IMR-90 (cell line): ENCODE measurements around the gene CPLX3. TPM values are rescaled to one million over a fixed set of nuclear protein-coding genes. Genes with fewer than 3 reads are reported as not detected.

Experiments used
- ATAC-seq: fragments of 200-7000 bp; cut with Tn5 transposase; 2 replicates; pipeline ENCODE4 v1.9.1; 2020; ENCODE audit warnings: low read depth, mild to moderate bottlenecking, moderate library complexity
- BruUV-seq: library from RNA; stranded (reverse); fragments of 400-500 nt; replicated peaks from 2 replicates; lab custom pipeline; 2021; lab: Mats Ljungman, UMichigan
- CTCF ChIA-PET: fragments of 300-600 bp; formaldehyde crosslinking; extraction: SDS; loops from one replicate; lab custom pipeline; 2021; ENCODE audit warnings: antibody characterized with exemption; lab: Yijun Ruan, JAX
- POLR2A ChIA-PET: fragments of 300-600 bp; sonication (Branson Sonifier 250); formaldehyde crosslinking; loops from one replicate; lab custom pipeline; 2022; ENCODE audit warnings: antibody characterized with exemption; ENCODE audit not compliant: unreplicated experiment; lab: Charles Lee
- DNase-seq: peaks from one replicate; pipeline ENCODE4 v3.0.0; 2013
- H2AFZ ChIP-seq: replicated peaks from 2 replicates; pipeline ENCODE3; 2013; ENCODE audit warnings: low read length, mild to moderate bottlenecking; ENCODE audit not compliant: poor library complexity
- H2AK5ac ChIP-seq: 2 replicates; pipeline ENCODE4 v1.6.1; 2013; ENCODE audit warnings: low read depth, low read length, inconsistent platforms
- H2AK9ac ChIP-seq: replicated peaks from 2 replicates; pipeline ENCODE3; 2013; ENCODE audit warnings: mild to moderate bottlenecking, low read depth, low read length, moderate library complexity; ENCODE audit not compliant: poor library complexity
- H2BK120ac ChIP-seq: 2 replicates; pipeline ENCODE4 v1.6.1; 2013; ENCODE audit warnings: low read depth, low read length, inconsistent platforms
- H2BK15ac ChIP-seq: 3 replicates; pipeline ENCODE4 v1.6.1; 2013; ENCODE audit warnings: low read depth, low read length, inconsistent platforms
- H2BK20ac ChIP-seq: 2 replicates; pipeline ENCODE4 v1.6.1; 2013; ENCODE audit warnings: low read depth, mild to moderate bottlenecking, inconsistent platforms, low read length, moderate library complexity
- H2BK5ac ChIP-seq: 2 replicates; pipeline ENCODE4 v1.6.1; 2013; ENCODE audit warnings: mild to moderate bottlenecking, low read depth, low read length, inconsistent platforms; ENCODE audit not compliant: poor library complexity, severe bottlenecking
- H3K14ac ChIP-seq: replicated peaks from 2 replicates; pipeline ENCODE4 v1.6.1; 2013; ENCODE audit warnings: low read depth, low read length, inconsistent platforms
- H3K18ac ChIP-seq: 2 replicates; pipeline ENCODE4 v1.6.1; 2013; ENCODE audit warnings: low read depth, low read length, control low read depth
- H3K23ac ChIP-seq: 2 replicates; pipeline ENCODE4 v1.6.1; 2013; ENCODE audit warnings: low read depth, low read length, inconsistent platforms
- H3K27ac ChIP-seq: 2 replicates; pipeline ENCODE4 v1.5.1; 2013; ENCODE audit warnings: mild to moderate bottlenecking, control low read depth, low read length; ENCODE audit not compliant: insufficient read depth
- H3K27me3 ChIP-seq: 2 replicates; pipeline ENCODE4 v1.6.1; 2013; ENCODE audit warnings: low read length; ENCODE audit not compliant: control insufficient read depth, insufficient read depth
- H3K36me3 ChIP-seq: 2 replicates; pipeline ENCODE4 v1.6.1; 2013; ENCODE audit warnings: low read length, mixed read lengths; ENCODE audit not compliant: control insufficient read depth, insufficient read depth
- H3K4ac ChIP-seq: 2 replicates; pipeline ENCODE4 v1.6.1; 2013; ENCODE audit warnings: low read depth, low read length, inconsistent platforms
- H3K4me1 ChIP-seq: 2 replicates; pipeline ENCODE4 v1.6.1; 2013; ENCODE audit warnings: low read length, mixed read lengths; ENCODE audit not compliant: control insufficient read depth, insufficient read depth
- H3K4me2 ChIP-seq: 2 replicates; pipeline ENCODE4 v1.6.1; 2013; ENCODE audit warnings: low read depth, mild to moderate bottlenecking, control low read depth, low read length, moderate library complexity
- H3K4me3 ChIP-seq: 2 replicates; pipeline ENCODE4 v1.5.1; 2013; ENCODE audit warnings: low read depth, mild to moderate bottlenecking, control low read depth, low read length, moderate library complexity; ENCODE audit not compliant: insufficient read depth
- H3K56ac ChIP-seq: 2 replicates; pipeline ENCODE4 v1.6.1; 2013; ENCODE audit warnings: low read length, inconsistent platforms; ENCODE audit not compliant: insufficient read depth; ENCODE audit errors: extremely low read depth
- H3K79me1 ChIP-seq, 2 experiments: 2 replicates each; pipeline ENCODE4 v1.6.1; 2013; ENCODE audit warnings: low read length in 2 of 2, inconsistent platforms in 1 of 2, low read depth in 1 of 2
- H3K9ac ChIP-seq: 2 replicates; pipeline ENCODE4 v1.6.1; 2013; ENCODE audit warnings: low read depth, low read length, control low read depth
- H3K9me1 ChIP-seq: 2 replicates; pipeline ENCODE4 v1.6.1; 2013; ENCODE audit warnings: low read length, inconsistent platforms; ENCODE audit not compliant: insufficient read depth
- H3K9me3 ChIP-seq: 2 replicates; pipeline ENCODE4 v1.6.1; 2013; ENCODE audit warnings: low read length; ENCODE audit not compliant: control insufficient read depth, insufficient read depth
- H4K20me1 ChIP-seq: 2 replicates; pipeline ENCODE4 v1.6.1; 2013; ENCODE audit warnings: low read length, inconsistent platforms; ENCODE audit not compliant: insufficient read depth
- H4K5ac ChIP-seq: 2 replicates; pipeline ENCODE4 v1.6.1; 2013; ENCODE audit warnings: mild to moderate bottlenecking, low read depth, low read length, control low read depth
- H4K8ac ChIP-seq, 2 experiments: 2 replicates each; pipeline ENCODE4 v1.6.1; 2013; ENCODE audit warnings: low read depth in 2 of 2, low read length in 2 of 2, control low read depth in 1 of 2, inconsistent platforms in 1 of 2
- H4K91ac ChIP-seq: 2 replicates; pipeline ENCODE4 v1.6.1; 2013; ENCODE audit warnings: low read depth, low read length, inconsistent platforms; ENCODE audit not compliant: insufficient read depth
- BHLHE40 ChIP-seq: fragments of 150-350 bp; IDR thresholded peaks from 2 replicates; pipeline ENCODE4 v1.6.1; 2016; ENCODE audit warnings: mild to moderate bottlenecking, low read depth, low read length
- CEBPB ChIP-seq: IDR thresholded peaks from 2 replicates; pipeline ENCODE4 v1.6.1; 2012; ENCODE audit warnings: low read depth, low read length, improper control_type of control experiment
- CHD1 ChIP-seq: IDR thresholded peaks from 2 replicates; pipeline ENCODE4 v1.6.1; 2012; ENCODE audit warnings: low read depth, low read length, improper control_type of control experiment
- FOS ChIP-seq: fragments of 150-350 bp; IDR thresholded peaks from 2 replicates; pipeline ENCODE4 v1.6.1; 2016; ENCODE audit warnings: low read depth, low read length
- MAFK ChIP-seq: IDR thresholded peaks from 2 replicates; pipeline ENCODE4 v1.6.1; 2012; ENCODE audit warnings: low read depth, low read length, improper control_type of control experiment
- MXI1 ChIP-seq: IDR thresholded peaks from 2 replicates; pipeline ENCODE4 v1.6.1; 2012; ENCODE audit warnings: low read depth, mild to moderate bottlenecking, low read length, moderate library complexity, borderline replicate concordance
- RAD21 ChIP-seq: IDR thresholded peaks from 2 replicates; pipeline ENCODE4 v1.6.1; 2012; ENCODE audit warnings: low read length, improper control_type of control experiment
- SMC3 ChIP-seq: fragments of 150-350 bp; IDR thresholded peaks from 2 replicates; pipeline ENCODE4 v1.6.1; 2016; ENCODE audit warnings: low read depth, mild to moderate bottlenecking, antibody characterized with exemption, low read length, moderate library complexity
- WGBS, 2 experiments: methylation state at CpG; one replicate each; pipeline versions ENCODE4 v1.1.5 to v1.1.7; 2013; ENCODE audit warnings: missing lambda C conversion rate in 2 of 2; ENCODE audit not compliant: insufficient read length in 1 of 2; ENCODE audit errors: extremely low coverage in 2 of 2; 5-methylcytosine and 5-hydroxymethylcytosine counted together
- dilution Hi-C: fragments of 300-500 bp; cut with HindIII; formaldehyde crosslinking; loops from one replicate; pipeline ENCODE4 v1.14.3; 2018; ENCODE audit warnings: low sequenced_read_pairs; ENCODE audit not compliant: unreplicated experiment
- in situ Hi-C: fragments of 300-500 bp; cut with MboI; formaldehyde crosslinking; loops from 3 replicates; pipeline ENCODE4 v1.14.3; 2019; ENCODE audit warnings: low sequenced_read_pairs, inconsistent platforms, mixed read lengths
- intact Hi-C: fragments of 100-400 bp; cut with micrococcal nuclease; formaldehyde crosslinking; loops from 2 replicates; pipeline ENCODE4 v1.10.0; 2022
- polyA plus RNA-seq, 3 experiments: library from polyadenylated mRNA; depleted of rRNA; stranded (reverse); fragments of >200 nt; gene quantifications; 2 replicates each; pipeline ENCODE4 v1.2.3, GENCODE V29; 2012; ENCODE audit warnings: low replicate concordance in 1 of 3
- total RNA-seq: library from RNA; depleted of rRNA; stranded (reverse); fragments of >200 nt; gene quantifications from 2 replicates; pipeline ENCODE4 v1.2.3, GENCODE V29; 2012
- TF ChIP-seq, protein P1 (sequence below): fragments of 150-350 bp; IDR thresholded peaks from 2 replicates; pipeline ENCODE4 v1.6.1; 2017; ENCODE audit warnings: mild to moderate bottlenecking, antibody characterized with exemption, low read length, low read depth

Gene CPLX3
- total and polyA plus RNA-seq, 2 of the 4 experiments (the other 2 are of a cell fraction) = not detected

DNA sequence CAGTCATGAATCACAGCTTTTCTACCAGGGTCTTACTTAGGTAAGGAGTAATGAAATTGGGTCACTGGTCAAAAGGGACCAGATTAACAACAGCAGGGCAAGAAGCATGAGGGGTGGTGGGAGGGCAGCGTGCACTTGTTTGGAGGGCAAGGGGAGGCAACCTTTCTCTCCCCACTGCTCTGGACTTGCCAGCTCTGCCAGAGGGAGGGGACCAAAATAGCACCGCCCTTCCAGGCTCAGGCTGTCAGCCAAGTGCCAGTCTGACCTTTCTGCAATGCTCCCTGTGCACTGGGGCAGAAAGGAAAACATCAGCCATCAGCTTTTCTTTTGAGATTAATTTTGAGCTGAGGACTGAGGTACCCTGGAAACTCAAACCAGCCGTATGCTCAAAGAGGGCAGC, 21.0 kb downstream of the CPLX3 start:
- H3K23ac ChIP-seq = no peak overlapping the region
- no peak overlapping the region for H4K8ac ChIP-seq
- no peak overlapping the region for H4K91ac ChIP-seq
- H3K4ac ChIP-seq = no peak overlapping the region
- ChIA-PET POLR2A (no interaction called here), CTCF (no interaction called here)
- dilution Hi-C loops (no loop called here), in situ Hi-C loops (no loop called here), intact Hi-C loops (no loop called here)
- peaks cover 49% of the 10 kb centered on the region for H3K36me3 ChIP-seq
- H3K27me3 ChIP-seq = no peaks in the 10 kb centered on the region
- no peak overlapping the region for H3K14ac ChIP-seq
- H2BK120ac ChIP-seq = no peak overlapping the region
- no peak overlapping the region for H3K27ac ChIP-seq
- H3K4me1 ChIP-seq = no peaks in the 10 kb centered on the region; the same call in 1 of the 2 replicates
- 0 out of 2 replicates have a peak, but pooled peaks cover 3% of the 10 kb centered on the region for H3K9me1 ChIP-seq
- H2BK20ac ChIP-seq = no peak overlapping the region
- no peak overlapping the region for H2BK5ac ChIP-seq
- H3K56ac ChIP-seq = no peak overlapping the region
- no TSS peak for BruUV-seq
- TF ChIP-seq SMC3 (no peak), CEBPB (no peak), MAFK (no peak), RAD21 (no peak), BHLHE40 (no peak), MXI1 (no peak), FOS (no peak), CHD1 (no peak)
- TF ChIP-seq, protein P1, sequence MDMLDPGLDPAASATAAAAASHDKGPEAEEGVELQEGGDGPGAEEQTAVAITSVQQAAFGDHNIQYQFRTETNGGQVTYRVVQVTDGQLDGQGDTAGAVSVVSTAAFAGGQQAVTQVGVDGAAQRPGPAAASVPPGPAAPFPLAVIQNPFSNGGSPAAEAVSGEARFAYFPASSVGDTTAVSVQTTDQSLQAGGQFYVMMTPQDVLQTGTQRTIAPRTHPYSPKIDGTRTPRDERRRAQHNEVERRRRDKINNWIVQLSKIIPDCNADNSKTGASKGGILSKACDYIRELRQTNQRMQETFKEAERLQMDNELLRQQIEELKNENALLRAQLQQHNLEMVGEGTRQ = no peak
- H3K9me3 ChIP-seq = no peaks in the 10 kb centered on the region
- H4K5ac ChIP-seq = no peak overlapping the region
- H3K18ac ChIP-seq = no peak overlapping the region
- no peak for ATAC-seq
- H4K20me1 ChIP-seq = no peaks in the 10 kb centered on the region
- H3K4me2 ChIP-seq = no peak overlapping the region
- peaks cover 0 to 8% of the 10 kb centered on the region in 2 experiments; a peak in 1 of 4 replicates for H3K79me1 ChIP-seq
- no peak overlapping the region for H2AK9ac ChIP-seq
- WGBS, 2 experiments = no CpG with 5 or more reads among the region's 3 CpGs
- no peak overlapping the region for H2BK15ac ChIP-seq
- H2AFZ ChIP-seq = no peak overlapping the region
- no peak overlapping the region for H2AK5ac ChIP-seq
- no peak overlapping the region for H3K4me3 ChIP-seq
- DNase-seq = no peak
- H3K9ac ChIP-seq = no peak overlapping the region
